ENCODE results near the gene KCNG3. TPM values are rescaled to one million over a fixed set of nuclear protein-coding genes. Genes with fewer than 3 reads are reported as not detected.

The KCNG3 gene
- total RNA-seq, 1 donor, result 0.31 TPM

Other genes with a start within 250 kb of the KCNG3 start
- 135 TPM for gene COX7A2L, start 132.8 kb downstream of the KCNG3 start, total RNA-seq
- 13.4 TPM for gene MTA3, start 74.7 kb upstream of the KCNG3 start, total RNA-seq